Endometrium (tissue), 2 donors: ENCODE results near the gene SCAMP4.

Experiments used
- FAIRE-seq: peaks from 2 replicates; lab custom pipeline; 2012; peaks lifted over from hg19 to GRCh38; lab: Jason Lieb, UNC
- donor health status: control.
- donor health status: control.

Gene SCAMP4

GRCh38 chr19:1938071-1938470 is 32.9 kb downstream of the SCAMP4 start:
- FAIRE-seq: no peak

GRCh38 chr19:1941146-1942077 is 36.2 kb downstream of the SCAMP4 start, which contains the start of gene CSNK1G2:
TSS of gene CSNK1G2 (plus strand) at chr19:1941172. CDS start at chr19:1969773, 28,601 bp downstream.
- no peak for FAIRE-seq

GRCh38 chr19:1942078-1942933 is 37.1 kb downstream of the SCAMP4 start:
- no peak for FAIRE-seq

- FAIRE-seq: no peak
Observed at GRCh38 chr19:1942934-1943555, 37.8 kb downstream of the SCAMP4 start.

- FAIRE-seq: no peak
Observed at GRCh38 chr19:1943661-1944087, 38.5 kb downstream of the SCAMP4 start.

- FAIRE-seq: no peak
Observed at GRCh38 chr19:1944088-1944915, 39.1 kb downstream of the SCAMP4 start.

- FAIRE-seq: no peak
Observed at GRCh38 chr19:1944916-1945561, 39.8 kb downstream of the SCAMP4 start.

- no peak for FAIRE-seq
Observed at GRCh38 chr19:1945899-1946298, 40.7 kb downstream of the SCAMP4 start.

- no peak for FAIRE-seq
Observed at GRCh38 chr19:1947651-1948209, 42.5 kb downstream of the SCAMP4 start.

GRCh38 chr19:1949304-1950101 is 44.3 kb downstream of the SCAMP4 start:
- no peak for FAIRE-seq

GRCh38 chr19:1950640-1951039 is 45.4 kb downstream of the SCAMP4 start:
- no peak for FAIRE-seq

- no peak for FAIRE-seq
Observed at GRCh38 chr19:1952635-1953034, 47.4 kb downstream of the SCAMP4 start.

- no peak for FAIRE-seq
Observed at GRCh38 chr19:1953037-1953436, 47.8 kb downstream of the SCAMP4 start.

GRCh38 chr19:1953441-1954094 is 48.4 kb downstream of the SCAMP4 start:
- FAIRE-seq: no peak

GRCh38 chr19:1954532-1954933 is 49.3 kb downstream of the SCAMP4 start:
- FAIRE-seq: no peak

GRCh38 chr19:1955171-1956121 is 50.2 kb downstream of the SCAMP4 start:
- FAIRE-seq: no peak

GRCh38 chr19:1956122-1956494 is 50.9 kb downstream of the SCAMP4 start:
- no peak for FAIRE-seq

- no peak for FAIRE-seq
Observed at GRCh38 chr19:1956868-1957492, 51.8 kb downstream of the SCAMP4 start.
